Common myeloid progenitor, CD34-positive (primary cell): ENCODE data around the gene ARL8A.

Experiments used
- CTCF ChIA-PET: fragments of 350-600 bp; sonication (Branson Sonifier 250); formaldehyde crosslinking; loops from one replicate; lab custom pipeline; 2021; ENCODE audit warnings: antibody characterized with exemption; lab: Charles Lee
- POLR2A ChIA-PET: fragments of 350-600 bp; sonication (Branson Sonifier 250); formaldehyde crosslinking; loops from one replicate; lab custom pipeline; 2021; ENCODE audit warnings: antibody characterized with exemption; lab: Charles Lee
- DNase-seq, 3 donors: peaks; one replicate each; pipeline versions ENCODE4 v3.0.0 to v3.0.0-alpha.2; 2013
- H3K27ac ChIP-seq, 2 experiments: 1 replicate in 1 of 2; 2 replicates in 1 of 2; pipeline ENCODE4 v1.7.0; 2013; ENCODE audit warnings: inconsistent platforms in 2 of 2, low read length in 2 of 2, mild to moderate bottlenecking in 2 of 2, low read depth in 1 of 2, moderate library complexity in 1 of 2; ENCODE audit not compliant: severe bottlenecking in 2 of 2, insufficient read depth in 1 of 2, poor library complexity in 1 of 2
- H3K27me3 ChIP-seq, 5 experiments: replicated peaks in 2 of 5; 1 replicate in 3 of 5; 2 replicates in 2 of 5; pipeline versions ENCODE4 v1.6.1 to v1.7.0; 2013; ENCODE audit warnings: low read length in 4 of 5, mild to moderate bottlenecking in 2 of 5, moderate library complexity in 2 of 5, inconsistent platforms in 1 of 5; ENCODE audit not compliant: insufficient read depth in 5 of 5, control insufficient read depth in 4 of 5
- H3K36me3 ChIP-seq, 4 experiments: 1 replicate in 2 of 4; 2 replicates in 2 of 4; pipeline versions ENCODE4 v1.6.1 to v1.7.0; 2013; ENCODE audit warnings: low read length in 3 of 4, control low read depth in 1 of 4, mild to moderate bottlenecking in 1 of 4; ENCODE audit not compliant: control insufficient read depth in 4 of 4, insufficient read depth in 4 of 4
- H3K4me1 ChIP-seq, 4 experiments: 1 replicate in 3 of 4; 2 replicates in 1 of 4; pipeline versions ENCODE4 v1.6.1 to v1.7.1; 2013; ENCODE audit warnings: low read length in 3 of 4, mild to moderate bottlenecking in 3 of 4, control low read depth in 1 of 4, inconsistent platforms in 1 of 4, moderate library complexity in 1 of 4; ENCODE audit not compliant: control insufficient read depth in 4 of 4, insufficient read depth in 4 of 4; ENCODE audit errors: control extremely low read depth in 1 of 4
- H3K4me3 ChIP-seq, 7 experiments: 1 replicate in 4 of 7; 2 replicates in 3 of 7; pipeline versions ENCODE4 v1.5.1 to v1.7.0; 2013; ENCODE audit warnings: mild to moderate bottlenecking in 7 of 7, low read length in 6 of 7, moderate library complexity in 6 of 7, inconsistent platforms in 2 of 7, low read depth in 2 of 7, control low read depth in 1 of 7; ENCODE audit not compliant: insufficient read depth in 4 of 7, control insufficient read depth in 1 of 7; ENCODE audit errors: extremely low read depth in 1 of 7
- H3K9me3 ChIP-seq, 5 experiments: 1 replicate in 4 of 5; 2 replicates in 1 of 5; pipeline versions ENCODE4 v1.6.1 to v1.7.1; 2013; ENCODE audit warnings: low read length in 4 of 5, mild to moderate bottlenecking in 2 of 5, inconsistent platforms in 1 of 5, low read depth in 1 of 5, moderate library complexity in 1 of 5; ENCODE audit not compliant: control insufficient read depth in 4 of 5, insufficient read depth in 2 of 5; ENCODE audit errors: control extremely low read depth in 1 of 5
- WGBS: methylation state at CpG from one replicate; pipeline ENCODE4 v1.1.5; 2013; ENCODE audit not compliant: insufficient coverage; 5-methylcytosine and 5-hydroxymethylcytosine counted together

The ARL8A gene

GRCh38 chr1:202154148-202154765 lies 9.7 kb upstream of the ARL8A start:
- Histone ChIP-seq H3K4me3 (no peak overlapping the region), H3K27me3 (no peaks in the 10 kb centered on the region), H3K36me3 (peaks cover 27 to 86% (median 70%) of the 10 kb centered on the region in 4 experiments), H3K27ac (no peak overlapping the region), H3K4me1 (peaks cover under 1 to 49% (median 40%) of the 10 kb centered on the region in 4 experiments), H3K9me3 (no peaks in the 10 kb centered on the region)
- 96% methylated on average over 7 of the region's 10 CpGs for WGBS
- CTCF ChIA-PET: interaction anchor here (0.6 to 3.7 kb wide), 15 partner anchors 8 to 839 kb away, joined by 3 to 20 read pairs (median 10); partner anchors contain the start of gene ARL8A
- POLR2A ChIA-PET: interaction anchor here (1.0 to 1.8 kb wide), 2 partner anchors 11 to 12 kb away, joined by 4 to 8 read pairs; no protein-coding TSS in a partner anchor
- DNase-seq: no peak

GRCh38 chr1:202153284-202153683 lies 8.7 kb upstream of the ARL8A start:
- POLR2A ChIA-PET: no interaction called here
- Histone ChIP-seq H3K36me3 (peaks cover 28 to 95% (median 78%) of the 10 kb centered on the region in 4 experiments), H3K4me3 (no peak overlapping the region), H3K9me3 (no peaks in the 10 kb centered on the region), H3K27me3 (no peaks in the 10 kb centered on the region), H3K4me1 (peaks cover 0 to 39% (median 30%) of the 10 kb centered on the region in 4 experiments), H3K27ac (no peak overlapping the region)
- 97% methylated on average over 3 of the region's 4 CpGs for WGBS
- CTCF ChIA-PET: interaction anchor here (1.2 to 3.7 kb wide), 7 partner anchors 8 to 161 kb away, joined by 3 to 20 read pairs (median 11); partner anchors contain the start of gene ARL8A
- no peak for DNase-seq

- H3K27ac ChIP-seq: peak overlapping the region in 1 of 2 experiments; percentile 51
- no peak for DNase-seq
- ChIA-PET CTCF (interaction anchor here (1.2 to 3.4 kb wide), 4 partner anchors 8 to 17 kb away, joined by 3 to 11 read pairs (median 4); partner anchors contain the start of gene PTPN7), POLR2A (no interaction called here)
- H3K9me3 ChIP-seq: no peaks in the 10 kb centered on the region
- no peaks in the 10 kb centered on the region for H3K27me3 ChIP-seq
- whole genome bisulfite sequencing: 95% methylated on average over 10 of the region's 10 CpGs
- peaks cover 33 to 95% (median 80%) of the 10 kb centered on the region in 4 experiments for H3K36me3 ChIP-seq
- no peak overlapping the region for H3K4me3 ChIP-seq
- peaks cover 0 to 30% (median 21%) of the 10 kb centered on the region in 4 experiments for H3K4me1 ChIP-seq
Measured at GRCh38 chr1:202152399-202152798, 7.9 kb upstream of the ARL8A start.

- Histone ChIP-seq H3K4me1 (peaks cover 0 to 21% (median 11%) of the 10 kb centered on the region in 4 experiments), H3K9me3 (no peaks in the 10 kb centered on the region), H3K36me3 (peaks cover 25 to 92% (median 75%) of the 10 kb centered on the region in 4 experiments), H3K4me3 (no peak overlapping the region), H3K27me3 (no peaks in the 10 kb centered on the region), H3K27ac (peak overlapping the region in 1 of 2 experiments; percentile 0)
- POLR2A ChIA-PET: no interaction called here
- no peak for DNase-seq
- CTCF ChIA-PET: interaction anchor here (1.2 to 2.0 kb wide), 2 partner anchors 9 to 11 kb away, joined by 3 to 5 read pairs; partner anchors contain the start of gene PTPN7
- 92% methylated on average over 2 of the region's 2 CpGs for whole genome bisulfite sequencing
Measured at GRCh38 chr1:202151045-202151444, 6.5 kb upstream of the ARL8A start.

GRCh38 chr1:202150602-202151001 lies 6.1 kb upstream of the ARL8A start:
- WGBS: 71% methylated on average over 8 of the region's 8 CpGs
- Histone ChIP-seq H3K4me3 (no peak overlapping the region), H3K27me3 (no peaks in the 10 kb centered on the region), H3K4me1 (peaks cover 0 to 26% (median 9%) of the 10 kb centered on the region in 4 experiments), H3K9me3 (no peaks in the 10 kb centered on the region), H3K36me3 (peaks cover 24 to 88% (median 72%) of the 10 kb centered on the region in 4 experiments), H3K27ac (peak overlapping the region in 1 of 2 experiments; percentile 0)
- no peak for DNase-seq
- POLR2A ChIA-PET: no interaction called here
- CTCF ChIA-PET: interaction anchor here (1.2 to 2.0 kb wide), 2 partner anchors 10 to 12 kb away, joined by 3 to 5 read pairs; partner anchors contain the start of gene PTPN7

GRCh38 chr1:202150187-202150586 lies 5.7 kb upstream of the ARL8A start:
- H3K4me3 ChIP-seq: no peak overlapping the region
- H3K27me3 ChIP-seq: no peaks in the 10 kb centered on the region
- H3K27ac ChIP-seq: no peak overlapping the region
- WGBS: 92% methylated on average over 6 of the region's 9 CpGs
- peaks cover 1 to 30% (median 9%) of the 10 kb centered on the region in 4 experiments for H3K4me1 ChIP-seq
- H3K36me3 ChIP-seq: peaks cover 20 to 84% (median 70%) of the 10 kb centered on the region in 4 experiments
- H3K9me3 ChIP-seq: no peaks in the 10 kb centered on the region
- ChIA-PET POLR2A (no interaction called here), CTCF (interaction anchor here (0.5 to 1.2 kb wide), 2 partner anchors 12 to 1415 kb away, joined by 3 read pairs; no protein-coding TSS in a partner anchor)
- DNase-seq: no peak

- no peaks in the 10 kb centered on the region for H3K27me3 ChIP-seq
- H3K36me3 ChIP-seq: peaks cover 20 to 78% (median 63%) of the 10 kb centered on the region in 4 experiments
- H3K4me3 ChIP-seq: no peak overlapping the region
- ChIA-PET CTCF (interaction anchor here (0.5 to 2.1 kb wide), 2 partner anchors 11 to 1415 kb away, joined by 3 to 6 read pairs; partner anchors contain the start of gene PTPN7), POLR2A (no interaction called here)
- no peak for DNase-seq
- no peaks in the 10 kb centered on the region for H3K9me3 ChIP-seq
- no peak overlapping the region for H3K27ac ChIP-seq
- H3K4me1 ChIP-seq: peaks cover 1 to 35% (median 9%) of the 10 kb centered on the region in 4 experiments
- WGBS: 87% methylated on average over 3 of the region's 4 CpGs
Measured at GRCh38 chr1:202149566-202149965, 5.0 kb upstream of the ARL8A start.
